D721Med (cell line): ENCODE measurements around the gene NRG2.

Source experiments
- DNase-seq: peaks from one replicate; pipeline ENCODE4 v3.0.0; 2011; ENCODE audit warnings: low spot score; ENCODE audit not compliant: insufficient read length
- FAIRE-seq: peaks from 2 replicates; lab custom pipeline; 2011; peaks lifted over from hg19 to GRCh38; lab: Jason Lieb, UNC
- CTCF ChIP-seq: IDR thresholded peaks from 2 replicates; pipeline ENCODE4 v1.5.1; 2012; ENCODE audit warnings: mild to moderate bottlenecking, control low read depth; ENCODE audit not compliant: insufficient read depth; ENCODE audit errors: missing control alignments

Gene NRG2

GRCh38 chr5:139849501-139849900, 193.6 kb downstream of the NRG2 start:
- FAIRE-seq (no peak), DNase-seq (no peak)
- TF ChIP-seq CTCF = no peak

DNA sequence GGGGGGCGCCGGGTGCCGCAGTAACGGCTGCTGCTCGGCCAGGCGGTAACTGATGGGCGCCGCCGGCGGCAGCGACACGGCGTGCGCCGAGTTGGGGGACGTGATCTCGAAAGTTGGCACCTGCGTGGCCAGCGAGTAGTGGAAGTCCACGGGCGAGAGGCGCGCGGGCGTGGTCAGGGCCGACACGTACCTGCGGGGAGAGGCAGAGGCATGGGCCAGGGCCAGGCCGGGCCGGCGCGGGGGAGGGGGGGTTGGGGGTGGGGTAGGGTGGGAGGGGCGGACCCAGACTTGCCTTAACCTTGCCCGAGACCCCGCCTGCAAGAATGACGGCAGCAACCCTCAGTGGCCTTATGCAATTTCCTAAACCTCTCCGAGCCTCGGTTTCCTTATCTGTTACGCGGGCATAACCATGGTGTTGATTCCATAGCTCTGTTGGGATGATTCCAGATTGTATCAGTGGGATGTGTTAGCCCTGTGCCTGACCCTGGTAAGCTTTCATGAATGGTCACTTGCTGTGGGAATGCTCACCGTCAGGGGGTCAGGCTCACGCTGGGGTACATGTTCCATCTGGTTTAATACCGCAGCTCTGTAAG, 194.5 kb downstream of the NRG2 start:
- no peak for DNase-seq
- no peak for TF ChIP-seq CTCF
- FAIRE-seq = no peak

DNA sequence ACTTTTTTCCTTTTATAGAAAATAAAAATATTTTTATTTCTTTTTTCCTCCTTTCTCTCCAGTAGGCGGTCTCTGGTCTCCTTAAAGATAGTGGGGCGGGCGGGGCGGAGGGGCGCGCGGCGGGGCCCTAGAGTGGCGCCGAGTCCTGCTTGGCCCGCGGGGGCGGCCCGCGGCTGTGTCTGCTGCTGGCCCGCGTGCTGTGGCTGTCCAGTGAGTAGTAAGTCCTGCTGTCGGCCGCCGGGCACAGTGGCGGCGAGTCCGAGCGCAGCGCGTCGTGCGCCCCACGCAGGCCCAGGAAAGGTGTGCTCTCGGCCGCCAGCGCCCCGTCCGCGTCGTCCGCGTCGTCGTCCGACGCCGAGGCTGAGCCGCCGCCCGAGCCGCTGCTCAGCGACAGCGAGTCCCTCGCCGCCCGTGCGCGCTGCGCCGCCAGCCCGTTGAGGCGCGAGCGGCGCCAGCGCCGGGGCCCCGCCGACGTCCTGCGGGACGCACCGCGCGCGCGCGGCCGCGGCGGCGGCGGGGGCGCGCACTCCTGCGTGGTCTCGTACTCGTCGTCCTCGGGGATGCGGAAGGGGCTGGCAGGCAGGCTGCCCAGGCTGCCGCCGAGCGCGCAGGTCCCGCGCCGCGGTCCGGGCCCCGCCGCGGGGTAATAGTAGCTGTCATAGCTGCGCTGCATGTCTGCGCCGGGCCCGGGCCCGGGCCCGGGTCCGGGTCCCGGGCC, 195.2 kb downstream of the NRG2 start:
- no peak for TF ChIP-seq CTCF
- FAIRE-seq (no peak), DNase-seq (no peak)

DNA sequence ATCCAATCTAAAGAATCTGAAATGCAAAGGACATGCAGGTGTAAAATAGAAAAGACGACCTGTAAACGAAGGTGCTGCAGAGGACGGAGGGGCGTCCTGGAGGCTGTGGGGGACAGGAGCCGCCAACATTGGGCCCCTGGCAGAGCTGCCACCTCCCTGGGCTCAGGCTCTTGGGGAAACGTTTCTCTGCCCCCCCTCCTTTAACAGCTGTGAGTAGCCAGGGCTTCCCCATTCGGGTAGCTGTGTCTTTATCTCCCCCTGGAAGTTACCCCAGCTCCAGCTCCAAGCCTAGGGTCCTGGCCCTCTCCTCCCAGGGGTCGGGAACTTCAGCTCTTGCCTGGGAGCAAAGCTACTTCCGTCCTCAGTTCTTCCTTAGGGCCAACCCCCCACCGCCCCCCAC, 196.0 kb downstream of the NRG2 start:
- no peak for FAIRE-seq
- DNase-seq = no peak
- TF ChIP-seq CTCF = no peak

GRCh38 chr5:139845846-139846681, 197.0 kb downstream of the NRG2 start:
- DNase-seq (no peak), FAIRE-seq (no peak)
- no peak for TF ChIP-seq CTCF

DNA sequence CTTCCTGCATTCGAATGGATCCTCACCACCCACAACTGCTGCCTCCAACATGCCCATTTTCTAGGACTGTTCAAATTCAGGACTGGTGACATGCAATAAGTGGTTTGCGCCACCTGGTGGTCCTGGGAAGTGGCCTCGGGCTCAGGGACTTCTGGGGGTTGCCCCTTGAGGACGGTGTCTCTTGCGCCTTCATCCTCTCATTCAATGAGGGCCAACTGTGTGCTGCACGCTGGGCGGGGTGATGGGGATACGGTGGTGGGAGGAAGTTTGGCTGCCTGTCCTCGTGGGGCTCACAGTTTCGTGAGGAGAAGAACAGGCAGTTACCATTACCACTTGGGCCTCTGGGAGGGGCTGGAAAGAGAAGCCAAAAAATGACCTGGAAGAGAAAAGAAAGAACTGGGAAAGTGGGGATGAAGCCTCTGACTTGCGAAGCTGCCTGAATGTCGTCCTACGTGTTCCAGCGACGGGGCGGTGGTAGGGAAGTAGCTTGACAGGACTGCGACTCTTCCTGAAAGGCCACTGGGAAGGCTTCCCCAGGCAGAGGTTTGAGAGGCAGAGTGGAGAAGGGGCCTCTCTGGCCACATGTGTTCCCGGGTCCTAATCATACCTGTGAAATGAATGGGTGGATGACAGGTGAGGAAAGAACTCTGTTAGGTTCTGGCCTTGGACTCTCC, 198.5 kb downstream of the NRG2 start:
- peak; percentile 90 for TF ChIP-seq CTCF
- no peak for FAIRE-seq
- DNase-seq = peak; percentile 65
